SU-DHL-6 (cell line): ENCODE measurements around the gene HAUS1.
A peak's percentile ranks its signal among the peaks of the same experiment; 100 is the strongest.

ENCODE experiments used
- H2AFZ ChIP-seq: fragments of 200-600 bp; sonication (generic); 2 replicates; pipeline ENCODE4 v1.6.1; 2014; ENCODE audit warnings: low read depth, mild to moderate bottlenecking, moderate library complexity, mixed read lengths, antibody characterized with exemption, low read length; ENCODE audit not compliant: severe bottlenecking
- H3F3A ChIP-seq: fragments of 200-600 bp; shearing (Covaris generic); 2 replicates; pipeline ENCODE4 v1.6.0; 2016; ENCODE audit warnings: antibody characterized with exemption, mild to moderate bottlenecking; ENCODE audit not compliant: insufficient read depth
- H3K27ac ChIP-seq: fragments of 200-600 bp; sonication (generic); 2 replicates; pipeline ENCODE4 v1.5.1; 2016; ENCODE audit warnings: low read depth, mild to moderate bottlenecking, low read length, moderate library complexity, mixed read lengths
- H3K27me3 ChIP-seq: fragments of 200-600 bp; sonication (generic), shearing (Covaris generic); 2 replicates; pipeline ENCODE4 v1.6.0; 2014; ENCODE audit warnings: mild to moderate bottlenecking, low read length
- H3K36me3 ChIP-seq: fragments of 200-600 bp; sonication (generic); 2 replicates; pipeline ENCODE4 v1.6.1; 2014; ENCODE audit warnings: mild to moderate bottlenecking, low read length, mixed read lengths
- H3K4me2 ChIP-seq: fragments of 300-600, 200-600 bp; shearing (Covaris generic), sonication (generic); 2 replicates; pipeline ENCODE4 v1.6.0; 2014; ENCODE audit warnings: low read length, low read depth, mild to moderate bottlenecking; ENCODE audit not compliant: poor library complexity, severe bottlenecking
- H3K4me3 ChIP-seq: fragments of 200-600 bp; sonication (generic); 2 replicates; pipeline ENCODE4 v1.5.1; 2014; ENCODE audit warnings: antibody characterized with exemption, low read length, mild to moderate bottlenecking, mixed read lengths; ENCODE audit not compliant: insufficient read depth, poor library complexity, severe bottlenecking
- H3K79me2 ChIP-seq: fragments of 200-600 bp; sonication (generic); 2 replicates; pipeline ENCODE4 v1.6.1; 2014; ENCODE audit warnings: mild to moderate bottlenecking, low read length, moderate library complexity; ENCODE audit not compliant: insufficient read depth
- H3K9ac ChIP-seq: fragments of 200-600 bp; sonication (generic); 2 replicates; pipeline ENCODE4 v1.7.0; 2014; ENCODE audit warnings: mild to moderate bottlenecking, low read length
- H3K9me2 ChIP-seq: fragments of 200-600 bp; sonication (generic); replicated peaks from 2 replicates; pipeline ENCODE4 v1.6.1; 2014; ENCODE audit warnings: low read length; ENCODE audit not compliant: insufficient read depth
- H3K9me3 ChIP-seq: fragments of 200-600 bp; sonication (generic); 2 replicates; pipeline ENCODE4 v1.6.1; 2014; ENCODE audit warnings: low read length, mixed read lengths; ENCODE audit not compliant: insufficient read depth
- H4K20me1 ChIP-seq: fragments of 200-600 bp; sonication (generic); 2 replicates; pipeline ENCODE4 v1.6.1; 2014; ENCODE audit warnings: low read depth, mild to moderate bottlenecking, antibody characterized with exemption, low read length, moderate library complexity, mixed read lengths
- CTCF ChIP-seq: fragments of 200-600 bp; sonication (generic); IDR thresholded peaks from one replicate; pipeline ENCODE4 v1.5.1; 2017; ENCODE audit warnings: antibody characterized with exemption, mild to moderate bottlenecking, low read length, moderate library complexity; ENCODE audit not compliant: insufficient read depth, poor library complexity, severe bottlenecking
- EZH2phosphoT487 ChIP-seq: fragments of 200-600 bp; sonication (generic), shearing (Covaris generic); conservative IDR thresholded peaks from 2 replicates; pipeline ENCODE4 v1.6.1; 2018; ENCODE audit warnings: mild to moderate bottlenecking, antibody characterized with exemption, low read length, moderate library complexity, mixed read lengths

Gene HAUS1

GRCh38 chr18:46169464-46169941 is 65.3 kb downstream of the HAUS1 start:
- Histone ChIP-seq H3K27me3 (no peaks in the 10 kb centered on the region), H3K9ac (no peak overlapping the region), H3K9me2 (no peaks in the 10 kb centered on the region), H3K27ac (0 out of 2 replicates have a peak overlapping the region, but pooled peaks have one; percentile 3), H2AFZ (no peak overlapping the region), H3K4me2 (no peak overlapping the region), H3K36me3 (no peaks in the 10 kb centered on the region), H3K9me3 (no peaks in the 10 kb centered on the region), H3F3A (peaks cover 17% of the 10 kb centered on the region), H4K20me1 (no peaks in the 10 kb centered on the region), H3K79me2 (peaks cover 6% of the 10 kb centered on the region), H3K4me3 (no peak overlapping the region)
- TF ChIP-seq CTCF: no peak
- TF ChIP-seq EZH2phosphoT487: no peak

- H3F3A ChIP-seq: peaks cover 17% of the 10 kb centered on the region
- H3K9me2 ChIP-seq: no peaks in the 10 kb centered on the region
- H3K27me3 ChIP-seq: no peaks in the 10 kb centered on the region
- H3K27ac ChIP-seq: no peak overlapping the region
- TF ChIP-seq EZH2phosphoT487 (no peak), CTCF (no peak)
- no peak overlapping the region for H3K4me2 ChIP-seq
- H3K4me3 ChIP-seq: no peak overlapping the region
- no peaks in the 10 kb centered on the region for H3K36me3 ChIP-seq
- peaks cover 3% of the 10 kb centered on the region; the same call in 1 of the 2 replicates for H4K20me1 ChIP-seq
- H2AFZ ChIP-seq: no peak overlapping the region
- no peak overlapping the region for H3K9ac ChIP-seq
- H3K79me2 ChIP-seq: peaks cover 24% of the 10 kb centered on the region
- no peaks in the 10 kb centered on the region for H3K9me3 ChIP-seq
Measured at GRCh38 chr18:46171331-46171730, 67.1 kb downstream of the HAUS1 start.

GRCh38 chr18:46173393-46174341 is 69.5 kb downstream of the HAUS1 start:
- Histone ChIP-seq H3K4me3 (peak overlapping the region; percentile 99), H3K9me3 (no peaks in the 10 kb centered on the region), H4K20me1 (peaks cover 9% of the 10 kb centered on the region; the same call in 1 of the 2 replicates), H3K9ac (peak overlapping the region; percentile 83), H3K4me2 (peak overlapping the region; percentile 92), H3K9me2 (no peaks in the 10 kb centered on the region), H3K36me3 (no peaks in the 10 kb centered on the region), H3F3A (peaks cover 17% of the 10 kb centered on the region), H2AFZ (peak overlapping the region; percentile 96), H3K79me2 (peaks cover 47% of the 10 kb centered on the region), H3K27me3 (no peaks in the 10 kb centered on the region), H3K27ac (peak overlapping the region; percentile 90)
- peak; percentile 99 for TF ChIP-seq CTCF
- no peak for TF ChIP-seq EZH2phosphoT487
